PFSK-1 (cell line): ENCODE measurements around the gene GLI2.

Experiments
- FOXP2 ChIP-seq: optimal IDR thresholded peaks from 2 replicates; pipeline ENCODE3; 2011; ENCODE audit warnings: borderline replicate concordance, control low read depth, inconsistent platforms; ENCODE audit not compliant: insufficient read depth; ENCODE audit errors: extremely low read length, extremely low read depth
- POLR2AphosphoS5 ChIP-seq: IDR thresholded peaks from 2 replicates; pipeline ENCODE4 v1.6.1; 2012; ENCODE audit warnings: low read depth, mild to moderate bottlenecking, control low read depth, low read length, moderate library complexity
- REST ChIP-seq, 2 experiments: IDR thresholded peaks; 2 replicates each; pipeline versions ENCODE4 v1.6.1 to v1.8.0; 2011 to 2012; ENCODE audit warnings: low read depth in 2 of 2, low read length in 2 of 2, control low read depth in 1 of 2, inconsistent platforms in 1 of 2, mild to moderate bottlenecking in 1 of 2, moderate library complexity in 1 of 2; ENCODE audit not compliant: insufficient read depth in 1 of 2
- SIN3A ChIP-seq: IDR thresholded peaks from 2 replicates; pipeline ENCODE4 v1.6.1; 2012; ENCODE audit warnings: mild to moderate bottlenecking, low read length, moderate library complexity, borderline replicate concordance; ENCODE audit not compliant: insufficient read depth
- TAF1 ChIP-seq: IDR thresholded peaks from 2 replicates; pipeline ENCODE4 v1.6.1; 2012; ENCODE audit warnings: low read length, control low read depth, borderline replicate concordance; ENCODE audit not compliant: insufficient read depth

GLI2 gene

GRCh38 chr2:120777787-120778186, 42.1 kb downstream of the GLI2 start:
- TF ChIP-seq SIN3A: no peak
- no peak for TF ChIP-seq TAF1
- TF ChIP-seq REST (IDR thresholded peaks at IDR 0.05; ENCODE audit: insufficient read depth in 1 of 2, low read depth in 2 of 2, low read length in 2 of 2): no peak
- no peak for TF ChIP-seq POLR2AphosphoS5
- no peak for TF ChIP-seq FOXP2

- TF ChIP-seq POLR2AphosphoS5: no peak
- TF ChIP-seq TAF1: no peak
- TF ChIP-seq SIN3A: no peak
- no peak for TF ChIP-seq REST (IDR thresholded peaks at IDR 0.05; ENCODE audit: insufficient read depth in 1 of 2, low read depth in 2 of 2, low read length in 2 of 2)
- TF ChIP-seq FOXP2: no peak
Measured at GRCh38 chr2:120778244-120778643, 42.6 kb downstream of the GLI2 start.

GRCh38 chr2:120779781-120780283, 44.2 kb downstream of the GLI2 start:
- TF ChIP-seq POLR2AphosphoS5 (no peak), TAF1 (no peak), REST (IDR thresholded peaks at IDR 0.05; ENCODE audit: insufficient read depth in 1 of 2, low read depth in 2 of 2, low read length in 2 of 2) (no peak), SIN3A (no peak), FOXP2 (no peak)

- TF ChIP-seq FOXP2 (no peak), POLR2AphosphoS5 (no peak), REST (IDR thresholded peaks at IDR 0.05; ENCODE audit: insufficient read depth in 1 of 2, low read depth in 2 of 2, low read length in 2 of 2) (no peak), SIN3A (no peak), TAF1 (no peak)
Measured at GRCh38 chr2:120780402-120780801, 44.7 kb downstream of the GLI2 start.

- no peak for TF ChIP-seq TAF1
- TF ChIP-seq FOXP2: no peak
- TF ChIP-seq POLR2AphosphoS5: no peak
- TF ChIP-seq REST (IDR thresholded peaks at IDR 0.05; ENCODE audit: insufficient read depth in 1 of 2, low read depth in 2 of 2, low read length in 2 of 2): no peak
- no peak for TF ChIP-seq SIN3A
Measured at GRCh38 chr2:120783371-120783791, 47.7 kb downstream of the GLI2 start.
